HG03457 (cell line): ENCODE results near the gene FXYD6.
"Not testable (repeated sequence)": the region's sequence is repeated elsewhere in the genome, so short reads cannot be mapped to it uniquely, and the experiment has no call there.

Source experiments
- ATAC-seq: cut with Tn5 transposase; IDR thresholded peaks from one replicate; pipeline ENCODE4 v1.9.1; 2021; ENCODE audit warnings: moderate number of reproducible peaks; ENCODE audit not compliant: unreplicated experiment

The FXYD6 gene

DNA sequence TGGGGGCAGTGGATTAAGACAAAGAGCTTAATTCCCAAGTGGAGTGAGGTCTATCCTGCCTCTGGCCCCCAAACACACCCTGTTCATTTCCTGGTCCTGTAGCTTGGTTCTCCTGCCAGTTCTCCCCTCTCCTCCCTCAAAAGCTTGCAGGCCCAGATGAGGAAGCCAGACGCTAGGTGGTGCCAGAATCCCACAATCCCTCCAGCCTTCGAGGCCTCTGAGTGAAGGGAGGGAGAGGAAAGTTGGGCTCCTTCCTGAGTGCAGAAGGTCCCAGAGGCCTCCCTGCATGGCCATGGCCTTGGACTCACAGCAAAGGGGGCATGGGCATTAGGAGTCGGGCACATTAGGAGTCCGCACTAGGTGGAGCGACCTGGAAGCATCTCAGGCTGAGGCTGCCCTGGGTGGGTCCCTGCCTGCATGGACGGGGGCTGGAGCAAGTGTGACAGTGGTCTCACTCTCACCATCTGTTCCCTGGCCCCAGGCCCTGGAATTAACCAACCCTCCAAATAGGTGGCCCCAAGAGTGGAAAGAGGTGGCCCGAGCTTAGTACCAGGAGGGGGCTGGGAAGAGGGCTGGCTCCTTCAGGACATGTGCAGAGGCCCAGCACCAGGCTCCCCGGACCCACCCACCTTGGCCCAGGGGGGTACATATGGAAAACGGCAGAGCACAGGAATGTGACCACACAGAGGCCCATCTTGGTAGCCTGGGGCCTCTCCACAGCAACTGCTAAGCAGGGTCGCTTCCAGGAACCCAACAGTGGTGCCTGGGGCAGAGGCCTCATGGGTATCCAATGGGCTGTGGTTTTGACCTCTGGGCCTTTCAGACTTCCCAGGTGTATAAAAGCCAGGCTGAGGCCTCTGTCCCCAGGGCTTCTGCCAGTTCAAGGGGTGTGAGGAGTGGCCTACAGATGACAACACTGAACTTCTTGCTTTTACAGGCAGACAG lies 57.1 kb downstream of the FXYD6 start:
- ATAC-seq, result no peak

DNA sequence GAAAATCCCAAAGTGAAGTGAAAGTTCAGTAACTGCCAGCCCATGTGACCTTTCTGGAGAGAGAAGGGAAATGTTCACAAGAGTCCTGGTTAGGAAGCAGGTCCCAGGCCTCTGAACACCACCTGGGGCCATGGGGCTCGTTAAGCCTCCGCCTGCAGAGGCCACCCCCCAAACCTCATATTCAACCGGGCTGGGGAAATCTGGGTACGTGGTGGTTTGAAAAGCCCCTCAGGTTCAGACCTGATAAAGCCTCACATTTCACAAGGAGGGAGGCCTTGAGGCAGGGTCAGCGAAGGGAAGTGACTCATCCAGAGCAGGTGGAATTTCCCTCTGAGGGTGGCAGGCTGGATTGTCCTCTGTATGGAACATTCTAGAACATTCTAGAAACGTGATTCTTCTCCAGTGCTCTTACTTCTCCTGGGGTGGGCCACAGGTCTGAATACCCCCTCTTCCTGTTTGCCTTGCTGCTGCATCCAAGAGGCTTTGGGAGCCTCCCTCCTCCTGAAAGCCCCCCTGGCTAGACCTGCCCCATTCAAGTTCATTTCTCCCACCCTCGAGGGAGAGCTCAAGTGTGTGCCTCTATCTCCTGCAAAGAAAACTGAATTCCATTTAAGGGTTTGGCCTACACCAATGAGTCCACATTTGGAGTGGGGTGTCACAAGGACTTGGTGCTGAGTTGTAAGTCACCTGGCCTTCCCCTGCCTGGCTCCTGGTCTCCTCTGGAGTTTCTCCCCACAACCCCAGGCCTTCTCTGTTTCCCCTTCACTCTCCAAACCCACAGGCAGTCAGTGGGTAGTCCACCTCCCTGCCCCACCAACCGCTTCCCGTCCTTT lies 58.2 kb downstream of the FXYD6 start:
- peak; percentile 20 for ATAC-seq

DNA sequence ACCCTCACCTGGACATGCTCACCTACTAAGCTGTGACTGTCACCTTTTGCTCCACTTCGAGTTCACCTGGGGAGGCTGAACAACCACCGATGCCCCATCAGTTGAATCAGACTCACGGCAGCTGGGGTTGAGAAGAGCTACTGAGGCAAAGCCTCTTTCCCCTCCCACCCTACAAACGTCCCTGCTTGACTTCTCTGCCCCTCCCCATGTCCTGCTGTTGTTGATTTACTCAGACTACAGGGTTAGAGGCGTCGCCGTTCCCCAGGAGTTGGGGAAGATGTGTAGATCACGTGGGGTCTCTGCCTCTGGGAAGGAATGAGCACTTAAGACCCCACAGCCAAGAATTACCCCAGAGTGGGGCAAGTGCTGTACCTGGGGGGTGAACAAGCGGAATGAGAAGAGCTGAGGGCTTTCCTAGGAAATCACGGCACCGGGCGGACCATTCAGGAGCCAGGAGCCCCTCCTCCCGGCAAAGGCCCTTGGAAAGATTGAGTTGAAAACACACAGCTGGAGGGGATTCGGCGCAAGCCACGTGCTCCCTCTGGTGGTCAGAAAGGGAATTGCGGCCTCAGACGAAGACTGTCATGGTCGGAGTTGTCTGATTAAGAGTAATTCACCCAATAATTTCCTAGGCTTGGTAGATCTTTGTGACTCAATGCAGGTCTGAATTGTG lies 59.0 kb downstream of the FXYD6 start:
- peak; percentile 10 for ATAC-seq

DNA sequence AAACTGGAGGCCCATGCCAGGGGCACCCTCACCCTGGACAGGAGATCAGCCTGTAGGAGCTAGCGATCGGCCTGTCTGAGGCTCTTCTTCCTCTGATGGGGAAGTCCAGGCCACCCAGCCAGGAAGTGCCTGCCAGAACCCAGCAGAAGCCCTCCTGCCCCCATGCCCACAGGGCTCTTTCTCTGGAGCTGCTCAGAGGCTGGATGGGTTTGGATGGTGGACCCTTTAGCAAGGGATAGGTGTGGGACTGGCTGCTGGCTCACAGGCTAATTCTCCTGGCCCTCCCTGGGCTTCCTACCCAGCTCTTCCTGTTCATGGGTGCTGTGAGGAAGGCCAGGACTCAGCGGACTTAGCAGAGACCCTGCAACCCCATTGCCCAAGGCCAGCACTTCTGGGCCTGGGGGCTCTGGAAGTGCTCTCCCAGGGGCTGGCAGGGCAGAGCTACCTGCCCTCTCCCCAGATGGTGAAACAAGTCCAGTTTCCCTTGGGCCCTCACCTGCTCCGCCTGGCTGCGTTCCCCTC lies 59.6 kb downstream of the FXYD6 start:
- ATAC-seq, result no peak

DNA sequence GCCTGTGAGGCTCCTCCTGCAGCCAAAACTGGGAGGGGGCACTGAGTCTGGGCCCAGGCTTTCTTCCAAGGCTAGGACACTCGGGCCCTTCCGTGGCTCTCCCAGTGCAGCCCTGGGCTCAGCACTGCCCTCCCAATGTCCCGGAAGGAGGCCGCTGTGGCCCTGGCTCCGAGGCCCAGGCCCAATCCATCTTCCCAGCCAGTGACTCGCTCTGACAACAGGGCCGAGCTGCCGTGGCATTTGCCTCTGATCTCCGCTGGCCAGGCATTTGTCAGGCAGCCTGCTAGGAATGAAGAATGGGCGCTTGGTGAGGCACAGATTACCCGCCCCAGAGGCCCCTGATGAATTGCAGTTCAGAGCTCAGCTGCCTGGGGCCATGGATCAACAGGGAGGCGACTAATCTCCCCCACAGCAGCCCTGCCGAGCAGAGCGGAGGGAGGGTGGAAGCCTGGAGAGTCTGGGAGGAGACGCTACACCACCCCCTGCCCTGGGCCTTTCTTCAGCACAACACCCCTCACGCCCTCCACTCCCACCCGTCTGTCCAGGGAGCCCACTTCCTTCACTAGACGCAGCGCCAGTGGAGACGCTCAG lies 60.2 kb downstream of the FXYD6 start:
- ATAC-seq, result no peak

DNA sequence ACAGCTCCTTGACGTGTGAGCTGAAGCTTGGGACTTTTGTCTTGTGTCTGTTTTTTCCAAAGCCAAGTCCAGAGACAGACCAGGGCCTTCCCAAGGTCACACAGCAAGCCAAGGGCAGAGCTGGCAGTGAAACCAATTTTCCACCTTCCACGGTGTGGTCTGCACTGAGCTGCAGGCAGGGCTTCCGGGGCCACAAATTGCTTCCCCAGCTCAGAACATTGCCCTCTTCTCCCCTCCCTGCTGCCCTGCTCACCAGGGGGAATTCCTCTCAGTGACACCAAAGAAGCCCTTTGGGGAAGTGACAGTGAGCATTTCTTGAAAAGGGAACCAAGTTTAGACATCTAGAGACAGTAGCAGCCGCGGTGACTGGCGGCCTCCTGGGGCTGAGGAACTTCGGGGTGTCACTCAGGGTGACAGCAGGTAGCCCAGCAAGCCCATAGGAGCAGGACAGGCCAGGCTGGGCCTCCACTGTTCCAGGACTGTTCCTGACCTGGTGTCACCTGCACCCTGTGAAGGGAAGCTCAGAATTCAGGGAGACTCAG lies 61.1 kb downstream of the FXYD6 start:
- ATAC-seq, result peak; percentile 36

DNA sequence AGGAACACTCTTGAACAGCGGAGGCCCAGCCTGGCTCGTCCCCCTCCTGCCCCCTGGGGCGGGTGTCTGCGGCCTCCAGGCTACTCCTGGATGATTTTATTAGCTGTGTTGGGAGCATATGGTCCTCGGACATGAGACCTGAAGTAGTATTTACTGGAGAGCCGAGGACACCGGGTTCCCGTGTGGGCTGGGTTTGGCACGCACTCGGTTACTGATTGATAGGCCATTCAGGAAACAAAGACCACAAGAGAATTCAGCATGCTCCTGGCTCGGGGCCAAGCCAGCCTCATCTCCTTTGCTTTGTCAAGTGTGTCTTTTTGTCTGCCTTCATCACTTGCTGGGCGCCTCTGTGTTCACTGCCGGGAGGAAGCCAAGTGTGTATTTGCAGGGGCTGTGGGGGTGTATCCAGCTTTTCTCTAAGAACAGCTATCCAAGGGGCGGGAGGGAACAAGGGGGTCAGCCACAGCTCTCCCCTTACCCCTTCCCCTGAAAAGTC lies 61.6 kb downstream of the FXYD6 start:
- ATAC-seq, result peak; percentile 25

DNA sequence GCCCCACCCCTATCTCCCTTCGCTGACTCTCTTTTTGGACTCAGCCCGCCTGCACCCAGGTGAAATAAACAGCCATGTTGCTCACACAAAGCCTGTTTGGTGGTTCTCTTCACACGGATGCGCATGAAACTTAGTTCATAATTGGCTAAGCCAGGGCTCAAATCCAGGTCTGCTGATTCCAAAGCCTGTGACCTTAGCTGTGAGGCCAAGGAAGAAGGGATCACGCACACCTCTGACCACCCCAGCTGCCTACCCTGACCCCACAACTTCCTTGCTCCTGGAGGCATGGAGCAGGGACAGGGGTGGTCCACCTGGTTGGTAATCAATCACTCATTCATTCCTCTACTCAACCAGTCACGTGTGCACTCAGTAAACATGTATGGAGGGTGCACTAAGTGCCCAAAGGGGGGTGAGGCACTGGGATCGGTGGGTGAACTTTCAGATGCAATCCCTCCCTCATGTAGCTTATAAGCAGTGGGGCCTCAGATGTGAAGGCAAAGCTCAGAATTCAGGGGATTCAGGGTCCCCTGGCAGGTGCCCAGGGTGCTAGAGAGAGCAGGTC lies 62.2 kb downstream of the FXYD6 start:
- ATAC-seq, result no peak

DNA sequence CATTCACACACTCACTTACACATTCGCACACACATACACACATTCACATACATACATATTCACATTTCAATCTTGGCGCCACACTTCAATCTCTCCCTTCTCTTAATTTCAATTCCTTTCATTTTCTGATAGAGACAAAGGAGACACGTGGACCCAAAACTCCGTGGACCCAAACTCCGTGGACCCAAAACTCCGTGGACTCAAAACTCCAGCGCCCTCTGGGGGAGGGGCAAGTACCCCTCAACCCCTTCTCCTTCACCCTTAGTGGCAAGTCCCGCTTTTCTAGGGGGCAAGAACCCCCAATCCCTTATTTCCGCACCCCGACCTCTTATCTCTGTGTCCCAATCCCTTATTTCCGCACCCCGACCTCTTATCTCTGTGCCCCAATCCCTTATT lies 66.4 kb downstream of the FXYD6 start:
- not testable (repeated sequence) for ATAC-seq

DNA sequence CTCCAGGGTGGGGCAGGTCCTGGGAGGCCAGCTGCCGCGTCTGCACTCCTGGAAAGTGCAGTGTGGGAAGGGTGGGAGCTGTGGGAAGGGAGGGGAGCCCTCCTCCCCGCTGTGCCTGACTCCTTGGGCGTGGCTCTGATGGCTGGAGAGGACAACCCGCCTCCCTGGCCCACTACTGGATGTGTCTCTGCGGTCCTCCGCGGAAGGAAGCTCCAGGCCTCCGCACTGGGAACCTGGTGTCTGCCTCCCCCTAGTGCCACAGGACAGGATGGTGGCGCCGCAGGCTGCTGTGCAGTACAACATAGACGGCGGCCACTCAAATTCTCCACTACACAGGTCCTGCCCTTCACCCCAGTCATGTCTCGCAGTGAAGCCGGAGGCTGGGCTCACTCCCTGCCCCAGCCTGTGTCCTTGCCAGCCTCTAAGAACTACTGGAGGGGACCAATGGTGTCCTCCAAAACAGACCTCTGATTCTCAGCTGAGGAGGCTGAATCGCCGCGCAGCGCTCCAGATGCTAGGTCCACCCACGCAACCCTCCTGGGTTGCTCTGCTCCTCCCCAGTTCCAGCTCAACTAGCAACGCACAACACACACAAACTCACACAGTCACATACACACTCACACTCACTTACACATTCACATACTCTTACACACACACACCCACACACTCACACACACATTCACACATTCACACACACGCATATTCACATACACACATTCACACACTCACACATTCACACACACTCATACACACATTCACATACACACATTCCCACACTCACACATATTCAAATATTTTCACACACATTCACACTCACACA lies 67.0 kb downstream of the FXYD6 start:
- no peak for ATAC-seq

DNA sequence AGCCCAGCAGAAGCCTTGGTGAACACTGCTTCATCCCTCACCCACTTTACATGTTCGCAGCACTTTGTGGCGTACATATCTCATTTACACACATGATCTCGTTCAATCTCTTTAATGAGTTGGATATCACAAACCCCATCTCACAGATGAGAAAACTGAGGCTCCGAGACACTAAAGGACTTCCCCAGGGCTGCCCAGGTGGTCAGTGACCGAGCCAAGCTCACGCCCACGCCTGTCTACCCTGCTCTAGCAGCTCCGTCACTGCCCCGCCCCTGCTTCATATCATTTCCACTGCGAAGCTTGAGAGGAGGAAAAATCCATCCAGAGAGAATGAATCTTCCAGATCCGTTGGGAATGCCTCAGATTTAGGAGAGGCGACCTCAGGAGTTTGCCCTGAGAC lies 67.7 kb downstream of the FXYD6 start:
- ATAC-seq, result no peak

DNA sequence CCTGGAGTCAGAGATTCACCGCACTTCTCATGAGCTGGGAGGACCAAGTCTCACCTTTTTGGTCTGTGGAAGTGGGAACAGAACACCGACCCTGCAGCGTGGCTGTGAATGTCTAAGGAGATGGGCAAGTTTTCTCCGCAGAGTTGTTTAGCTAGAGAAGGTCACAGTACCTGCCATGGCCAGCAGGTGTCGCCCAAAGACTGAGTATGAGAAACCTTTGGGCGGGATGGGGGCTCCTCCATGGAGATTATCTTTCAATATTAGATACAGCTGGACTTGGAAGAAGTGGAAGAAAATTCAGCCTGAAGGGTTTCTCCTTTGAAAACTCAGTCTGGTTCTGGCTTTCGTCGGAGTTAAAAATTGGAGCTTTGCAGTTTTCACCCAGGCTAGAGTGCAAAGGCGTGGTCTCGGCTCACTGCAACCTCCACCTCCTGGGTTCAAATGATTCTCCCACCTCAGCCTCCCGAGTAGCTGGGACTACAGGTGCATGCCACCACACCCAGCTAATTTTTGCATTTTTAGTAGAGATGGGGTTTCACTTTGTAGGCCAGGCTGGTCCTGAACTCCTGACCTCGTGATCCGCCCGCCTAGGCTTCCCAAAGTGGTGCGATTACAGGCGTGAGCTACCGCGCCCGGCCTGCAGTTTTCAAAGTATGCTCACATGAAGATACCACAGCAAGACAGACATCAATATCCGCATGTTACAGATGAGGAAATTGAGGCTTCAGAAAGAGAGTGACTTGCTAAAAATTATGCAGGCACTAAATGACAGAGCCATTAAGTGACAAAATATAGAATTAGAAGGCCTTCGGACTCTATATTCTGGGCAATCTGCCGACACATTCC lies 68.8 kb downstream of the FXYD6 start:
- no peak for ATAC-seq

DNA sequence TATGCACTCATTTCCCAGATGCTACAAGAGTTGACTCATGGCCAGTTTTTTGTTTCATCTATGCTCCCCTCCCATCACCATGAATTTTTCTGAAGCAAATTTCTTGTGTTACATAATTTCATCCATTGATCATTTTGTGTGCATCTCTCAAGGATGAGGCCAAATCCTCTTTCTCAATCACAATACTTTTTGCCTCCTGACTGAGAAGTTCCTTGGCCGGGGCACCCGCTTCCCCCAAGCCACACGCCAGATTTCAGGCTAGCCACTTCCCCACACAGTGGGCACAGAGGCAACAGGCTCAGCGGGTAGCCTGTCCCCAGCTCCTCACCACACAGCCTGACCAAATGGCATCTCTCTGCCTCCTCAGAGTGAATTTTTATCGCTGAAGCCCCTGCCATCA lies 69.6 kb downstream of the FXYD6 start:
- ATAC-seq, result no peak

DNA sequence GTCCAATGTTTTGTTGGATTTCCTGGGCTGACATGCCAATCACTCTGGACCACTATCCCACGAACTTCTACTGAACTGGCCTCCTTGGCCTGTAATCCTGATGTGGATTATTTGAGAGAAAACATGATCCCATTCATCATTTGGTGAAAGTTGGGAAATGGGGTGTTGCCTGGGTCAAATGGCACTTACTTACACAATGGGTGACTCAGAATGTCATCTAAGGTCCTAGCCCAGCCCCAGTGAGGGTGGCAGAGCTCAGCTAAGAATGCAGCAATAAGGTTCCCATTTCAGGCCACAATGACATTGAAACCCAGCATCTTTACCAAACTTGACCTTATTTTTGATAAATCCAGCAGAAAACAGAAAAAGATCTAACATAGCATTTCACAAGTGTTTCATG lies 71.4 kb downstream of the FXYD6 start:
- ATAC-seq, result no peak

DNA sequence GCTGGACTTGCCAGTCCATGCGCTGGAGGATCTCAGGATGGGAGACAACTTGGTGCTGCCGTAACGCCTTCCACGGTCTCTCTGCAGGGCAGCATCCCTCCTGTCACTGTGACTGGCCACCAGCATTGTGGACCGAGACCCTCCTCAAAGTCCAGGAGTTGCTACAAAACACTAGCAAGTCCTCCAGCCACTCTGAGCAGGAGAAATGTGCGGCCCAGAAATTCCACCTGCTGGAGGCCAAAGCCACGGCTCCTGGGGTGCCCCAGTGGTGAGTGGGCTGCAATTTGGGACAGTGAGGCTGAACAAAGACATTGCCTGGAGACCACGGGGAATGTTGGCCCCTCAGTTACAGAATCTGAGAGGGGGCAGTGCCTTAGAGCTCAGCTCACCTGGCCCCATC lies 72.6 kb downstream of the FXYD6 start:
- ATAC-seq, result no peak

DNA sequence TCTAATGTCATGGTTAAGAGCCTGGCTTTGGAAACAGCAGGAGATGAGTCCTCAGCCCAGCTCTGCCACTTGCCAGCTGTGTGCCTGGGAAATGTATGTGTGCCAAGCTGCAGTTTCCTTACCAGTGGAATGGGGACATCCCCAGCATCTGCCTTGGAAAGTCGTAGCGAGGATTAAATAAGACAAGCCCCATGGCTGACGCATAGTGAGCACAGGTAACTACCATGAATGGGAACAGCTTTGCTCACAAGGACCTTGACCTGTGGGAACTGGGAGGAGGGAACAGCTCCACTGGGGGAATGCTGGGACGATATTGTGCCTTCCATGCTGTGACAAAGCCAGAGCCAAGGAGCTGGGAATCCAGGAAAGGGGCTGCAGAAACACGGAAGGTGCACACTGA lies 76.8 kb downstream of the FXYD6 start:
- no peak for ATAC-seq

DNA sequence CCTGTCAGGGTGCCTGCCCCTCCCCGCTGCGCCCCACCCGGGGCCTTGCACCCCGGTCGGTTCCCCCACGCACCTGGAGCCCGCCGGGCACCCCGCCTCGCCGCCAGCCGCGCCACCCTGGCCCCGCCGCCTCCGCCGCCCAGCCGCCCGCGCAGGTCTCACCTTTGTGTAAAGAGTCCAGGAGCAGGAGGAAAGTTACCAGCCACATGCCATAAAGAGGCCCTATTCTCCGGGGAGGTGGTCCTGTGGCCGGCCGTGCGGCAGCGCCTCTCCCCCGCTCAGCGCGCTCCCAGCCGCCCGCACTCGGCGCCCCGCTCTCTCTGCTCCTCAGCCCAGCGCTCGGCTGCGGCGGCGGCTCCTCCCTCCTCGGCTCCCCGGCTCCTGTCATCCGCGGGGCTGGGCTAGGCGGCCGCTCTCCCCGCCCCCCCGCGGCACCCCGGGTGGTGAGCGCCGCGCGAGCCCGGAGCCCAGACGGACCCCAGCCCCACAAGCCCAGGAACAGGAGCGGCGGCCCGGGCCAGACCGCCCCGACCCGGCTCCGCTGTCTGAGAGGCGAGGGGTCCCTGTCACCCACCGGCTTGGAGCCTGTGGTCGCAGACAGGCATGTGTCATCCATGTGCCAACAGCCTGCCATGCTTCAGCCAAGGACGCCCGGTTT lies 79.5 kb downstream of the FXYD6 start, which contains the start of gene DSCAML1:
Gene DSCAML1, minus strand, starts transcription at position 345 of the 658 bp plus-strand sequence. Its CDS starts 137 bp downstream, at position 208.
- no peak for ATAC-seq

DNA sequence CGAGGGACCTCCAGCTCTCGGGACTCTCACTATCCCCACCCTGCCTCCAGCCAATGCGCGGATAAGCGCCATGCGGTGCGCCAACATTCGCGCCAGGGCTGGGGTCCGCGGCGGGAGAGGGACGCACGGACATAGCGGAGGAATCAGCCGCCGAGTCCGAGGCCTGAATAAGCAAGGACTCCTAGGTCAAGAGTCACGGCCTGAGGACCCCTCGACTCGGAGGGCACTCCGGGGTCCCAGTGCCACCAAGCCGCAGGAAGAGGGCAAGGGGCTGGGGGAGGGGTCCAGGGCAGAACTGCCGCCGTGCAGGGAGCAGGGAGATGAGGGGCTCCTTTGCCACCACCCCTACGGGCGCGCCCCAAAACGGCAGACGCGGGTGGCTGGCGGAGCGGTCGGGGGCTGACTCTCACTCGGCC lies 80.0 kb downstream of the FXYD6 start:
- ATAC-seq, result no peak
